ENCODE data around the gene ACACB. TPM values are rescaled to one million over a fixed set of nuclear protein-coding genes. Genes with fewer than 3 reads are reported as not detected.
A peak's percentile ranks its signal among the peaks of the same experiment; 100 is the strongest.

ACACB gene
- total RNA-seq, 1 experiment from 2014 or later = 21.7 TPM

DNA sequence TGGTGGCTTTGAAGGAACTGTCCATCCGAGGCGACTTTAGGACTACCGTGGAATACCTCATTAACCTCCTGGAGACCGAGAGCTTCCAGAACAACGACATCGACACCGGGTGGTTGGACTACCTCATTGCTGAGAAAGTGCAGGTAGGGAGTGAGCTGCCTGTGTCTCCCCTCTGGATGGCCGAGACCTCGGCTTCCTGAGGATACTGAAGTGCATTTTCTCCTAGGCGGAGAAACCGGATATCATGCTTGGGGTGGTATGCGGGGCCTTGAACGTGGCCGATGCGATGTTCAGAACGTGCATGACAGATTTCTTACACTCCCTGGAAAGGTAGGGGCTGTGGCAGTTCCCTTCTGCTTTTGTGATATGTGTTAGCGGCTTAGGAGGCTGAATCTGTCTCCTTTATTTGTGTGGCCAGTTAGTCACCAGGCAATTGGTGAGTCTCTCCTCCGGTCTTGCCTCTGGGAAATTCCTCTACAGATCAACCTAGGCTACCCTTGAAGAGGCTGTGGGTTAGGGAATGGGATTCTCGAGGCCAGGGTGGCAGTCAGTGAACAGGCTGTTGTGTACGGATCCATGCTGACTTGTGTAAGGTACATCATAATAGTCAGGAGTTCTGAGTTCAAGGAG lies 75.3 kb downstream of the ACACB start:
- no peaks in the 10 kb centered on the region for H3K9me2 ChIP-seq (replicated peaks; ENCODE audit: low read length)
- H3K4me1 ChIP-seq (ENCODE audit: insufficient read depth, low read length) = peaks cover 34% of the 10 kb centered on the region
- no peaks in the 10 kb centered on the region for H3K79me2 ChIP-seq (ENCODE audit: low read length)
- peak overlapping the region; percentile 74 for H2AFZ ChIP-seq (ENCODE audit: low read length)
- DNase-seq = peak; percentile 90
- H4K20me1 ChIP-seq (ENCODE audit: low read length) = no peaks in the 10 kb centered on the region
- peaks cover 15% of the 10 kb centered on the region for H3K36me3 ChIP-seq (ENCODE audit: low read depth, low read length)
- H3K9me3 ChIP-seq (ENCODE audit: low read length) = no peaks in the 10 kb centered on the region
- H3K9ac ChIP-seq (ENCODE audit: low read length) = peak overlapping the region; percentile 71
- ATAC-seq = peak; percentile 86
- POLR2A ChIA-PET (ENCODE audit: unreplicated experiment) = no interaction called here
- intact Hi-C loops (cut with micrococcal nuclease) = loop anchor here (1.0 kb wide), 3 partner anchors 23 to 93 kb away; no protein-coding TSS in a partner anchor
- peak overlapping the region; percentile 81 for H3K4me2 ChIP-seq (ENCODE audit: low read length)
- peak overlapping the region; percentile 96 for H3K27ac ChIP-seq (ENCODE audit: low read length)
- BruUV-seq (replicated peaks) = no TSS peak
- H3K27me3 ChIP-seq (ENCODE audit: low read length) = no peaks in the 10 kb centered on the region
- H3K4me3 ChIP-seq (ENCODE audit: low read length) = peak overlapping the region; percentile 45; the same call in 1 of the 2 replicates
- TF ChIP-seq EZH2 (IDR thresholded peaks at IDR 0.05; ENCODE audit: low read length, unreplicated experiment) (no peak), CTCF (conservative IDR thresholded peaks at IDR 0.05; ENCODE audit: low read depth, low read length) (no peak), EZH2phosphoT487 (IDR thresholded peaks at IDR 0.05; ENCODE audit: borderline replicate concordance, low read length) (no peak)
- CTCF ChIA-PET = no interaction called here
- peaks cover 8% of the 10 kb centered on the region for H3F3A ChIP-seq (ENCODE audit: low read length, unreplicated experiment)

DNA sequence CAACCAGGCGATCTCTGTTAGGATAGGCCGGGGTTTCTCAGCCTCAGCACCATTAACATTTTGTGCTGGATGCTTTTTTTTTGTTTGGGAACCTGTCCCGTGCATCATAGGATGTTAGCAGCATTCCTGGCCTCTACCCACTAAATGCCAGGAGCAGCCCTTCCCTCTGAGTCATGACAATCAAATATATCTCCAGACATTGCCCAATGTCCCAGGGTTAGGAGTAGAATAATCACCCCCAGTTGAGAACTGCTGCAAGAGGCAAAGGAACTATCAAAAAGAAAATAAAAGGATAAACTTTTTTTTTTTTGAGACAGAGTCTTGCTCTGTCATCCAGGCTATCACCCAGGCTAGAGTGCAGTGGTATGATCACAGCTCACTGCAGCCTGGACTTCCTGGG lies 76.0 kb downstream of the ACACB start:
- peak overlapping the region; percentile 96 for H3K27ac ChIP-seq (ENCODE audit: low read length)
- H3K4me2 ChIP-seq (ENCODE audit: low read length) = peak overlapping the region; percentile 81
- H3K4me3 ChIP-seq (ENCODE audit: low read length) = peak overlapping the region; percentile 45; the same call in 1 of the 2 replicates
- peaks cover 17% of the 10 kb centered on the region for H3K36me3 ChIP-seq (ENCODE audit: low read depth, low read length)
- H3K4me1 ChIP-seq (ENCODE audit: insufficient read depth, low read length) = peaks cover 40% of the 10 kb centered on the region
- ATAC-seq = peak; percentile 81
- H3K9ac ChIP-seq (ENCODE audit: low read length) = peak overlapping the region; percentile 71
- no peaks in the 10 kb centered on the region for H3K27me3 ChIP-seq (ENCODE audit: low read length)
- TF ChIP-seq EZH2 (IDR thresholded peaks at IDR 0.05; ENCODE audit: low read length, unreplicated experiment) (no peak), CTCF (conservative IDR thresholded peaks at IDR 0.05; ENCODE audit: low read depth, low read length) (no peak), EZH2phosphoT487 (IDR thresholded peaks at IDR 0.05; ENCODE audit: borderline replicate concordance, low read length) (no peak)
- H3K79me2 ChIP-seq (ENCODE audit: low read length) = no peaks in the 10 kb centered on the region
- H3F3A ChIP-seq (ENCODE audit: low read length, unreplicated experiment) = peaks cover 8% of the 10 kb centered on the region
- peak; percentile 98 for DNase-seq
- intact Hi-C loops (cut with micrococcal nuclease) = loop anchor here (1.0 kb wide), 3 partner anchors 24 to 94 kb away; no protein-coding TSS in a partner anchor
- no peaks in the 10 kb centered on the region for H3K9me2 ChIP-seq (replicated peaks; ENCODE audit: low read length)
- BruUV-seq (replicated peaks) = no TSS peak
- ChIA-PET CTCF (no interaction called here), POLR2A (ENCODE audit: unreplicated experiment) (no interaction called here)
- no peaks in the 10 kb centered on the region for H3K9me3 ChIP-seq (ENCODE audit: low read length)
- H4K20me1 ChIP-seq (ENCODE audit: low read length) = no peaks in the 10 kb centered on the region
- no peak overlapping the region for H2AFZ ChIP-seq (ENCODE audit: low read length)

GRCh38 chr12:109193896-109194295 lies 77.5 kb downstream of the ACACB start:
- intact Hi-C loops (cut with micrococcal nuclease) = no loop called here
- H2AFZ ChIP-seq (ENCODE audit: low read length) = no peak overlapping the region
- H3K36me3 ChIP-seq (ENCODE audit: low read depth, low read length) = peaks cover 17% of the 10 kb centered on the region
- H3K9me3 ChIP-seq (ENCODE audit: low read length) = no peaks in the 10 kb centered on the region
- H3K9me2 ChIP-seq (replicated peaks; ENCODE audit: low read length) = no peaks in the 10 kb centered on the region
- no peak overlapping the region for H3K4me3 ChIP-seq (ENCODE audit: low read length)
- CTCF ChIA-PET = no interaction called here
- H3K9ac ChIP-seq (ENCODE audit: low read length) = no peak overlapping the region
- H3K4me2 ChIP-seq (ENCODE audit: low read length) = no peak overlapping the region
- DNase-seq (no peak), ATAC-seq (no peak)
- peaks cover 49% of the 10 kb centered on the region for H3K4me1 ChIP-seq (ENCODE audit: insufficient read depth, low read length)
- no peak overlapping the region for H3K27ac ChIP-seq (ENCODE audit: low read length)
- H3F3A ChIP-seq (ENCODE audit: low read length, unreplicated experiment) = peaks cover 8% of the 10 kb centered on the region
- no peaks in the 10 kb centered on the region for H4K20me1 ChIP-seq (ENCODE audit: low read length)
- H3K27me3 ChIP-seq (ENCODE audit: low read length) = no peaks in the 10 kb centered on the region
- BruUV-seq (replicated peaks) = no TSS peak
- TF ChIP-seq CTCF (conservative IDR thresholded peaks at IDR 0.05; ENCODE audit: low read depth, low read length) (no peak), EZH2phosphoT487 (IDR thresholded peaks at IDR 0.05; ENCODE audit: borderline replicate concordance, low read length) (no peak), EZH2 (IDR thresholded peaks at IDR 0.05; ENCODE audit: low read length, unreplicated experiment) (no peak)
- H3K79me2 ChIP-seq (ENCODE audit: low read length) = no peaks in the 10 kb centered on the region
- POLR2A ChIA-PET (ENCODE audit: unreplicated experiment) = no interaction called here
